HepG2 (cell line): ENCODE data around the gene PIEZO1. TPM values are rescaled to one million over a fixed set of nuclear protein-coding genes. Genes with fewer than 3 reads are reported as not detected.

ENCODE experiments used
- CENPX ChIP-seq: sonication (generic); formaldehyde crosslinking; IDR thresholded peaks from 2 replicates; pipeline ENCODE4 v1.9.0; 2021; ENCODE audit warnings: mild to moderate bottlenecking, missing genetic modification reagents, moderate library complexity
- KDM5B ChIP-seq: sonication (generic); formaldehyde crosslinking; IDR thresholded peaks from 2 replicates; pipeline ENCODE4 v1.4.0; 2020; ENCODE audit warnings: missing genetic modification reagents, mild to moderate bottlenecking, borderline replicate concordance
- KMT2B ChIP-seq: IDR thresholded peaks from 2 replicates; pipeline ENCODE4 v1.6.1; 2016; ENCODE audit warnings: missing genetic modification reagents, missing compliant biosample characterization
- LBX2 ChIP-seq: sonication (generic); formaldehyde crosslinking; IDR thresholded peaks from 2 replicates; pipeline ENCODE4 v1.5.0; 2020; ENCODE audit warnings: missing genetic modification reagents, mild to moderate bottlenecking, borderline replicate concordance
- PATZ1 ChIP-seq: sonication (generic); formaldehyde crosslinking; IDR thresholded peaks from 2 replicates; pipeline ENCODE4 v1.4.0; 2020; ENCODE audit warnings: missing genetic modification reagents
- PCBP2 ChIP-seq: fragments of 200-400 bp; formaldehyde crosslinking; optimal IDR thresholded peaks from 2 replicates; pipeline ENCODE3; 2018; ENCODE audit warnings: low read length, low read depth; ENCODE audit not compliant: poor library complexity, severe bottlenecking
- PRDM4 ChIP-seq: sonication (generic); formaldehyde crosslinking; IDR thresholded peaks from 2 replicates; pipeline ENCODE4 v1.9.0; 2021; ENCODE audit warnings: missing genetic modification reagents, borderline replicate concordance
- SRSF9 ChIP-seq: fragments of 200-400 bp; formaldehyde crosslinking; IDR thresholded peaks from 2 replicates; pipeline ENCODE4 v1.6.1; 2018; ENCODE audit warnings: borderline replicate concordance, mild to moderate bottlenecking, low read depth, low read length; ENCODE audit not compliant: insufficient read depth, poor library complexity, severe bottlenecking
- STAG1 ChIP-seq: sonication (generic); formaldehyde crosslinking; IDR thresholded peaks from 2 replicates; pipeline ENCODE4 v1.4.0; 2020; ENCODE audit warnings: missing genetic modification reagents
- ZBTB34 ChIP-seq: sonication (generic); formaldehyde crosslinking; IDR thresholded peaks from 2 replicates; pipeline ENCODE4 v1.8.0; 2022; ENCODE audit warnings: mild to moderate bottlenecking, missing genetic modification reagents
- ZKSCAN8 ChIP-seq: IDR thresholded peaks from 2 replicates; pipeline ENCODE4 v1.6.1; 2016; ENCODE audit warnings: borderline replicate concordance, missing genetic modification reagents, missing compliant biosample characterization
- ZNF749 ChIP-seq: sonication (generic); formaldehyde crosslinking; IDR thresholded peaks from 2 replicates; pipeline ENCODE4 v1.8.0; 2022; ENCODE audit warnings: mild to moderate bottlenecking, missing genetic modification reagents, moderate library complexity, borderline replicate concordance
- polyA plus RNA-seq, 8 experiments: library from polyadenylated mRNA; depleted of rRNA in 3 of 8; stranded (reverse) in 7 of 8; unstranded in 1 of 8; fragments of >200 nt; fragmentation: Illumina TruSeq in 4 of 8; extraction: Trizol in 4 of 8; gene quantifications; 2 replicates each; pipeline versions ENCODE4 v1.2.1 to v1.2.3, GENCODE V29; 2011 to 2016; ENCODE audit warnings: low read depth in 4 of 8, missing spikeins in 1 of 8, mixed read lengths in 1 of 8; ENCODE audit not compliant: insufficient read depth in 1 of 8
- total RNA-seq, 5 experiments: library from RNA; depleted of rRNA; stranded (reverse); fragments of >200 nt; fragmentation: Illumina TruSeq; extraction: Trizol; gene quantifications; 2 replicates each; pipeline ENCODE4 v1.2.3, GENCODE V29; 2016; ENCODE audit warnings: low read depth in 1 of 5
- TF ChIP-seq, protein P1 (sequence below): sonication (generic); formaldehyde crosslinking; IDR thresholded peaks from 2 replicates; pipeline ENCODE4 v1.8.1; 2023; ENCODE audit warnings: mild to moderate bottlenecking, missing genetic modification reagents
- TF ChIP-seq, protein P2 (sequence below): sonication (generic); formaldehyde crosslinking; IDR thresholded peaks from 2 replicates; pipeline ENCODE4 v1.4.0; 2020; ENCODE audit warnings: mild to moderate bottlenecking, missing genetic modification reagents
- TF ChIP-seq, protein P3 (sequence below): sonication (generic); formaldehyde crosslinking; IDR thresholded peaks from 2 replicates; pipeline ENCODE4 v1.9.0; 2022; ENCODE audit warnings: missing genetic modification reagents, mild to moderate bottlenecking, borderline replicate concordance

The PIEZO1 gene
- total and polyA plus RNA-seq, 2 of the 13 experiments (the other 11 are each of a cell fraction or from before 2014, with no cell fraction given) = 67.9 to 85.0 TPM

GRCh38 chr16:88815901-88816589 is 31.0 kb upstream of the PIEZO1 start (continued):
- TF ChIP-seq PATZ1 (CRISPR knock-in tag) = 0 out of 2 replicates have a peak, but pooled peaks have one; percentile 11
- TF ChIP-seq, protein P1, sequence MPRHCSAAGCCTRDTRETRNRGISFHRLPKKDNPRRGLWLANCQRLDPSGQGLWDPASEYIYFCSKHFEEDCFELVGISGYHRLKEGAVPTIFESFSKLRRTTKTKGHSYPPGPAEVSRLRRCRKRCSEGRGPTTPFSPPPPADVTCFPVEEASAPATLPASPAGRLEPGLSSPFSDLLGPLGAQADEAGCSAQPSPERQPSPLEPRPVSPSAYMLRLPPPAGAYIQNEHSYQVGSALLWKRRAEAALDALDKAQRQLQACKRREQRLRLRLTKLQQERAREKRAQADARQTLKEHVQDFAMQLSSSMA (CRISPR knock-in tag) = no peak
- no peak for TF ChIP-seq SRSF9
- TF ChIP-seq, protein P2, sequence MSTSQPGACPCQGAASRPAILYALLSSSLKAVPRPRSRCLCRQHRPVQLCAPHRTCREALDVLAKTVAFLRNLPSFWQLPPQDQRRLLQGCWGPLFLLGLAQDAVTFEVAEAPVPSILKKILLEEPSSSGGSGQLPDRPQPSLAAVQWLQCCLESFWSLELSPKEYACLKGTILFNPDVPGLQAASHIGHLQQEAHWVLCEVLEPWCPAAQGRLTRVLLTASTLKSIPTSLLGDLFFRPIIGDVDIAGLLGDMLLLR (CRISPR knock-in tag) = peak; percentile 71; the same call in 1 of the 2 replicates
- no peak for TF ChIP-seq CENPX (CRISPR knock-in tag)
- TF ChIP-seq ZKSCAN8 = no peak
- TF ChIP-seq PRDM4 (CRISPR knock-in tag) = no peak
- TF ChIP-seq KDM5B (CRISPR knock-in tag) = peak; percentile 62; the same call in 1 of the 2 replicates
- TF ChIP-seq, protein P3, sequence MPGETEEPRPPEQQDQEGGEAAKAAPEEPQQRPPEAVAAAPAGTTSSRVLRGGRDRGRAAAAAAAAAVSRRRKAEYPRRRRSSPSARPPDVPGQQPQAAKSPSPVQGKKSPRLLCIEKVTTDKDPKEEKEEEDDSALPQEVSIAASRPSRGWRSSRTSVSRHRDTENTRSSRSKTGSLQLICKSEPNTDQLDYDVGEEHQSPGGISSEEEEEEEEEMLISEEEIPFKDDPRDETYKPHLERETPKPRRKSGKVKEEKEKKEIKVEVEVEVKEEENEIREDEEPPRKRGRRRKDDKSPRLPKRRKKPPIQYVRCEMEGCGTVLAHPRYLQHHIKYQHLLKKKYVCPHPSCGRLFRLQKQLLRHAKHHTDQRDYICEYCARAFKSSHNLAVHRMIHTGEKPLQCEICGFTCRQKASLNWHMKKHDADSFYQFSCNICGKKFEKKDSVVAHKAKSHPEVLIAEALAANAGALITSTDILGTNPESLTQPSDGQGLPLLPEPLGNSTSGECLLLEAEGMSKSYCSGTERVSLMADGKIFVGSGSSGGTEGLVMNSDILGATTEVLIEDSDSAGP (CRISPR knock-in tag) = peak; percentile 46; the same call in 1 of the 2 replicates
- TF ChIP-seq PCBP2 = no peak
- 0 out of 2 replicates have a peak, but pooled peaks have one; percentile 48 for TF ChIP-seq LBX2
- TF ChIP-seq STAG1 = peak; percentile 89
- TF ChIP-seq KMT2B (CRISPR knock-in tag) = 0 out of 2 replicates have a peak, but pooled peaks have one; percentile 15
- peak; percentile 51; the same call in 1 of the 2 replicates for TF ChIP-seq ZBTB34
- TF ChIP-seq ZNF749 (CRISPR knock-in tag) = no peak
